ENCODE data around the gene CEP112. TPM values are rescaled to one million over a fixed set of nuclear protein-coding genes. Genes with fewer than 3 reads are reported as not detected.

The CEP112 gene
- total and polyA plus RNA-seq, 2 of the 4 experiments (the other 2 are of a cell fraction) = 2.5 to 5.6 TPM

DNA sequence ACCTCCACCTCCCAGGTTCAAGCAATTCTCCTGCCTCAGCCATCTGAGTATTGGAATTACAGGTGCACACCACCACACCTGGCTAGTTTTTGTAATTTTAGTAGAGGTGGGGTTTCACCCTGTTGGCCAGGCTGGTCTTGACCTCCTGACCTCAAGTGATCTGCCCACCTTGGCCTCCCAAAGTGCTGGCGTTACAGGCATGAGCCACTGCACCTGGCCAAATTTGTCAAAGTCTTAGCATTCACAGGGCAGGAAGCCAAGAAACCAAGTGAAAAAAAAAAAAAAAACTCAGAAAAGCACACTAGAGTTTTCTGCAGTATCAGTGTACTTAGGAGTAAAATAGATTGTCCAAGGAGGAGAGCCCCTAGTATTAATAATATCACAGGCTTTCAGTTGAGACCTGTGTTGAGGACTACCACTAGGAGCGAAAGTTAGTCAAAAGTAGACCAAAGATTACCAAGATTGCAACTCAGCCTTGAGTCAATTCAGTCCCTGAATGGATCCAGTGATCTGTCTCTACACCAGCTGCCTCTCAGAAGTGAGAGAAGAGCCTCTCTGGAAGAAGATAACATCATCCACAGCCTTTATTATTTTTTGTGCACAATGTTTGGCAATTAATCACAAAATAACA lies 159.7 kb downstream of the CEP112 start:
- no peak overlapping the region for H3K4me3 ChIP-seq (ENCODE audit: insufficient read depth, low read depth, low read length)
- H3K4me1 ChIP-seq (ENCODE audit: control insufficient read depth, insufficient read depth, low read length) = no peaks in the 10 kb centered on the region
- no peak overlapping the region for H3K4ac ChIP-seq (ENCODE audit: low read depth, low read length)
- no CpG with 5 or more reads among the region's 2 CpGs for WGBS, 2 experiments (ENCODE audit: extremely low coverage in 2 of 2, insufficient read length in 1 of 2)
- H3K79me1 ChIP-seq (ENCODE audit: low read depth in 1 of 2, low read length in 2 of 2) = no peaks in the 10 kb centered on the region
- no peak overlapping the region for H2AK9ac ChIP-seq (replicated peaks; ENCODE audit: low read depth, low read length, poor library complexity)
- no peak overlapping the region for H4K8ac ChIP-seq (ENCODE audit: low read depth in 2 of 2, low read length in 2 of 2)
- intact Hi-C loops (cut with micrococcal nuclease) = no loop called here
- H3K9ac ChIP-seq (ENCODE audit: low read depth, low read length) = no peak overlapping the region
- H2BK20ac ChIP-seq (ENCODE audit: low read depth, low read length) = no peak overlapping the region
- ATAC-seq (ENCODE audit: low read depth) (no peak), DNase-seq (no peak)
- TF ChIP-seq BHLHE40 (IDR thresholded peaks at IDR 0.05; ENCODE audit: low read depth, low read length) (no peak), NFE2L2 (IDR thresholded peaks at IDR 0.05; ENCODE audit: low read depth, low read length) (no peak), MAZ (IDR thresholded peaks at IDR 0.05; ENCODE audit: borderline replicate concordance, low read depth, low read length) (no peak), RCOR1 (IDR thresholded peaks at IDR 0.05; ENCODE audit: insufficient replicate concordance, low read length) (no peak), FOS (IDR thresholded peaks at IDR 0.05; ENCODE audit: low read depth, low read length) (no peak), ELK1 (IDR thresholded peaks at IDR 0.05; ENCODE audit: borderline replicate concordance, low read depth, low read length) (no peak), CEBPB (IDR thresholded peaks at IDR 0.05; ENCODE audit: low read depth, low read length) (no peak), RFX5 (IDR thresholded peaks at IDR 0.05; ENCODE audit: low read depth, low read length) (no peak), POLR2A (IDR thresholded peaks at IDR 0.05; ENCODE audit: low read depth, low read length) (no peak), SMC3 (IDR thresholded peaks at IDR 0.05; ENCODE audit: low read depth, low read length) (no peak), RAD21 (IDR thresholded peaks at IDR 0.05; ENCODE audit: low read length) (no peak), CHD1 (IDR thresholded peaks at IDR 0.05; ENCODE audit: low read depth, low read length) (no peak), MXI1 (IDR thresholded peaks at IDR 0.05; ENCODE audit: borderline replicate concordance, low read depth, low read length) (no peak)
- TF ChIP-seq, protein P1, sequence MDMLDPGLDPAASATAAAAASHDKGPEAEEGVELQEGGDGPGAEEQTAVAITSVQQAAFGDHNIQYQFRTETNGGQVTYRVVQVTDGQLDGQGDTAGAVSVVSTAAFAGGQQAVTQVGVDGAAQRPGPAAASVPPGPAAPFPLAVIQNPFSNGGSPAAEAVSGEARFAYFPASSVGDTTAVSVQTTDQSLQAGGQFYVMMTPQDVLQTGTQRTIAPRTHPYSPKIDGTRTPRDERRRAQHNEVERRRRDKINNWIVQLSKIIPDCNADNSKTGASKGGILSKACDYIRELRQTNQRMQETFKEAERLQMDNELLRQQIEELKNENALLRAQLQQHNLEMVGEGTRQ (IDR thresholded peaks at IDR 0.05; ENCODE audit: low read depth, low read length) = no peak
- TF ChIP-seq, protein P2, sequence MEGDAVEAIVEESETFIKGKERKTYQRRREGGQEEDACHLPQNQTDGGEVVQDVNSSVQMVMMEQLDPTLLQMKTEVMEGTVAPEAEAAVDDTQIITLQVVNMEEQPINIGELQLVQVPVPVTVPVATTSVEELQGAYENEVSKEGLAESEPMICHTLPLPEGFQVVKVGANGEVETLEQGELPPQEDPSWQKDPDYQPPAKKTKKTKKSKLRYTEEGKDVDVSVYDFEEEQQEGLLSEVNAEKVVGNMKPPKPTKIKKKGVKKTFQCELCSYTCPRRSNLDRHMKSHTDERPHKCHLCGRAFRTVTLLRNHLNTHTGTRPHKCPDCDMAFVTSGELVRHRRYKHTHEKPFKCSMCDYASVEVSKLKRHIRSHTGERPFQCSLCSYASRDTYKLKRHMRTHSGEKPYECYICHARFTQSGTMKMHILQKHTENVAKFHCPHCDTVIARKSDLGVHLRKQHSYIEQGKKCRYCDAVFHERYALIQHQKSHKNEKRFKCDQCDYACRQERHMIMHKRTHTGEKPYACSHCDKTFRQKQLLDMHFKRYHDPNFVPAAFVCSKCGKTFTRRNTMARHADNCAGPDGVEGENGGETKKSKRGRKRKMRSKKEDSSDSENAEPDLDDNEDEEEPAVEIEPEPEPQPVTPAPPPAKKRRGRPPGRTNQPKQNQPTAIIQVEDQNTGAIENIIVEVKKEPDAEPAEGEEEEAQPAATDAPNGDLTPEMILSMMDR (conservative IDR thresholded peaks at IDR 0.05; ENCODE audit: low read depth, low read length) = no peak
- H3K9me3 ChIP-seq (ENCODE audit: control insufficient read depth, insufficient read depth, low read length) = no peaks in the 10 kb centered on the region
- H3K23ac ChIP-seq (ENCODE audit: low read depth, low read length) = no peak overlapping the region
- CTCF ChIA-PET = no interaction called here
- no peak overlapping the region for H3K14ac ChIP-seq (replicated peaks; ENCODE audit: low read depth, low read length)
- H2AK5ac ChIP-seq (ENCODE audit: low read depth, low read length) = no peak overlapping the region
- H3K4me2 ChIP-seq (ENCODE audit: low read depth, low read length) = no peak overlapping the region
- 0 out of 2 replicates have a peak, but pooled peaks cover 3% of the 10 kb centered on the region for H3K9me1 ChIP-seq (ENCODE audit: insufficient read depth, low read length)
- POLR2A ChIA-PET (ENCODE audit: unreplicated experiment) = no interaction called here
- no TSS peak for BruUV-seq (replicated peaks)
- H2BK120ac ChIP-seq (ENCODE audit: low read depth, low read length) = no peak overlapping the region
- H3K27ac ChIP-seq (ENCODE audit: insufficient read depth, low read length) = no peak overlapping the region
- in situ Hi-C loops (cut with MboI; ENCODE audit: low sequenced_read_pairs) = no loop called here
- no peaks in the 10 kb centered on the region for H3K27me3 ChIP-seq (ENCODE audit: control insufficient read depth, insufficient read depth, low read length)
- H3K18ac ChIP-seq (ENCODE audit: low read depth, low read length) = no peak overlapping the region
- dilution Hi-C loops (cut with HindIII; ENCODE audit: low sequenced_read_pairs, unreplicated experiment) = no loop called here
- H3K56ac ChIP-seq (ENCODE audit: extremely low read depth, insufficient read depth, low read length) = no peak overlapping the region
- no peak overlapping the region for H2BK5ac ChIP-seq (ENCODE audit: low read depth, low read length, poor library complexity, severe bottlenecking)
- no peak overlapping the region for H4K91ac ChIP-seq (ENCODE audit: insufficient read depth, low read depth, low read length)
- no peaks in the 10 kb centered on the region for H3K36me3 ChIP-seq (ENCODE audit: control insufficient read depth, insufficient read depth, low read length)
- H4K20me1 ChIP-seq (ENCODE audit: insufficient read depth, low read length) = no peaks in the 10 kb centered on the region
- H2AFZ ChIP-seq (replicated peaks; ENCODE audit: low read length, poor library complexity) = no peak overlapping the region
- no peak overlapping the region for H2BK15ac ChIP-seq (ENCODE audit: low read depth, low read length)
- no peak overlapping the region for H4K5ac ChIP-seq (ENCODE audit: low read depth, low read length)

All from IMR-90 (cell line).